SK-N-SH (cell line): Measurements from ENCODE around the gene RTN4. TPM values are rescaled to one million over a fixed set of nuclear protein-coding genes. Genes with fewer than 3 reads are reported as not detected.

Experiments used
- CTCF ChIA-PET: fragments of 300-600, 350-600 bp; formaldehyde crosslinking; extraction: SDS; loops from one replicate; lab custom pipeline; 2021; lab: Yijun Ruan, JAX
- POLR2A ChIA-PET: fragments of 350-600 bp; sonication (Branson Sonifier 250); formaldehyde crosslinking; extraction: SDS; loops from one replicate; lab custom pipeline; 2020; ENCODE audit warnings: antibody characterized with exemption, inconsistent platforms; lab: Yijun Ruan, JAX
- DNase-seq: peaks from one replicate; pipeline ENCODE4 v3.0.0; 2012
- H2AFZ ChIP-seq: fragments of 200-600 bp; sonication (generic); 2 replicates; pipeline ENCODE4 v1.8.1; 2016; ENCODE audit warnings: antibody characterized with exemption, mild to moderate bottlenecking, low read depth
- H3F3A ChIP-seq: fragments of 200-600 bp; sonication (generic); replicated peaks from 2 replicates; pipeline ENCODE3; 2016; ENCODE audit warnings: antibody characterized with exemption, mild to moderate bottlenecking; ENCODE audit not compliant: insufficient read depth
- H3K27ac ChIP-seq, 2 experiments: fragments of 200-500 bp in 1 of 2; fragments of 200-600 bp in 1 of 2; sonication (Bioruptor generic) in 1 of 2; sonication (generic), shearing (Covaris generic) in 1 of 2; 2 replicates each; pipeline versions ENCODE4 v1.5.1 to v1.6.1; 2014 to 2016; ENCODE audit warnings: low read depth in 2 of 2, inconsistent platforms in 1 of 2, low read length in 1 of 2, mild to moderate bottlenecking in 1 of 2, mixed read lengths in 1 of 2
- H3K27me3 ChIP-seq: fragments of 200-600 bp; sonication (generic), shearing (Covaris generic); 2 replicates; pipeline ENCODE4 v1.6.1; 2016; ENCODE audit warnings: mixed run types; ENCODE audit not compliant: insufficient read depth
- H3K36me3 ChIP-seq, 2 experiments: fragments of 200-500 bp in 1 of 2; fragments of 200-600 bp in 1 of 2; sonication (Bioruptor generic) in 1 of 2; sonication (generic) in 1 of 2; replicated peaks in 1 of 2; 2 replicates each; pipeline versions ENCODE3 to v1.5.1; 2014 to 2016; ENCODE audit warnings: low read length in 1 of 2, mild to moderate bottlenecking in 1 of 2; ENCODE audit not compliant: insufficient read depth in 2 of 2, control insufficient read depth in 1 of 2
- H3K4me1 ChIP-seq, 2 experiments: fragments of 200-500 bp in 1 of 2; fragments of 200-600 bp in 1 of 2; sonication (Bioruptor generic) in 1 of 2; sonication (generic), shearing (Covaris generic) in 1 of 2; 2 replicates each; pipeline versions ENCODE4 v1.5.1 to v1.6.1; 2014 to 2016; ENCODE audit warnings: low read depth in 1 of 2, low read length in 1 of 2, mixed run types in 1 of 2; ENCODE audit not compliant: insufficient read depth in 2 of 2, control insufficient read depth in 1 of 2
- H3K4me2 ChIP-seq: fragments of 200-600 bp; sonication (generic), shearing (Covaris generic); 2 replicates; pipeline ENCODE4 v1.6.1; 2017; ENCODE audit warnings: mixed run types
- H3K4me3 ChIP-seq, 2 experiments: fragments of 200-500 bp in 1 of 2; fragments of 200-600 bp in 1 of 2; sonication (Bioruptor generic) in 1 of 2; sonication (generic), shearing (Covaris generic) in 1 of 2; 2 replicates each; pipeline versions ENCODE4 v1.5.1 to v1.8.1; 2014 to 2016; ENCODE audit warnings: low read depth in 2 of 2, inconsistent platforms in 1 of 2, low read length in 1 of 2, mild to moderate bottlenecking in 1 of 2, mixed read lengths in 1 of 2, moderate library complexity in 1 of 2
- H3K79me2 ChIP-seq: fragments of 200-600 bp; sonication (generic); 2 replicates; pipeline ENCODE4 v1.8.1; 2017; ENCODE audit warnings: mild to moderate bottlenecking; ENCODE audit not compliant: insufficient read depth
- H3K9ac ChIP-seq: fragments of 200-600 bp; sonication (generic); 2 replicates; pipeline ENCODE4 v1.6.1; 2017; ENCODE audit warnings: mixed run types
- H3K9me2 ChIP-seq: fragments of 200-600 bp; sonication (generic); 2 replicates; pipeline ENCODE4 v1.6.1; 2017; ENCODE audit warnings: mixed run types
- H3K9me3 ChIP-seq: fragments of 200-600 bp; sonication (generic); 2 replicates; pipeline ENCODE4 v1.6.1; 2017; ENCODE audit warnings: mixed run types, mild to moderate bottlenecking, moderate library complexity
- H4K20me1 ChIP-seq: fragments of 200-600 bp; sonication (generic); 2 replicates; pipeline ENCODE4 v1.6.1; 2017; ENCODE audit warnings: mild to moderate bottlenecking, mixed run types; ENCODE audit not compliant: insufficient read depth
- CHD2 ChIP-seq: fragments of 150-350 bp; IDR thresholded peaks from 2 replicates; pipeline ENCODE4 v1.6.1; 2018; ENCODE audit warnings: low read length; ENCODE audit not compliant: partially characterized antibody
- EP300 ChIP-seq, 2 experiments: IDR thresholded peaks; 2 replicates each; pipeline versions ENCODE4 v1.4.0 to v1.6.1; 2012; ENCODE audit warnings: borderline replicate concordance in 1 of 2, low read depth in 1 of 2, low read length in 1 of 2
- FOXJ3 ChIP-seq: sonication (generic); formaldehyde crosslinking; IDR thresholded peaks from 2 replicates; pipeline ENCODE4 v1.5.1; 2020; ENCODE audit warnings: mild to moderate bottlenecking, missing genetic modification reagents
- GATA2 ChIP-seq: sonication (generic); formaldehyde crosslinking; IDR thresholded peaks from 2 replicates; pipeline ENCODE4 v1.5.0; 2020; ENCODE audit warnings: mild to moderate bottlenecking, missing genetic modification reagents
- RAD21 ChIP-seq: IDR thresholded peaks from 2 replicates; pipeline ENCODE4 v1.6.1; 2012; ENCODE audit warnings: mild to moderate bottlenecking, low read length
- RFX5 ChIP-seq: IDR thresholded peaks from 2 replicates; pipeline ENCODE4 v1.6.1; 2012; ENCODE audit warnings: mild to moderate bottlenecking, improper control_type of control experiment, low read length
- RXRA ChIP-seq: IDR thresholded peaks from 2 replicates; pipeline ENCODE4 v1.4.0; 2012; ENCODE audit warnings: low read depth, mild to moderate bottlenecking, borderline replicate concordance
- SIN3A ChIP-seq: IDR thresholded peaks from 2 replicates; pipeline ENCODE4 v1.6.1; 2012; ENCODE audit warnings: low read depth, mild to moderate bottlenecking, low read length, moderate library complexity, borderline replicate concordance
- TAF1 ChIP-seq: IDR thresholded peaks from 2 replicates; pipeline ENCODE4 v1.6.1; 2012; ENCODE audit warnings: low read depth, mild to moderate bottlenecking, low read length, moderate library complexity, borderline replicate concordance
- TEAD4 ChIP-seq: IDR thresholded peaks from 2 replicates; pipeline ENCODE4 v1.4.0; 2012; ENCODE audit warnings: mild to moderate bottlenecking, borderline replicate concordance; ENCODE audit not compliant: insufficient read depth
- WGBS: methylation state at CpG from one replicate; pipeline ENCODE4 v1.1.6; 2017; ENCODE audit warnings: low lambda C conversion rate; 5-methylcytosine and 5-hydroxymethylcytosine counted together
- polyA plus RNA-seq, 3 experiments: library from polyadenylated mRNA; depleted of rRNA; stranded (reverse); fragments of >200 nt; gene quantifications; 2 replicates each; pipeline ENCODE4 v1.2.3, GENCODE V29; 2012
- TF ChIP-seq, protein P1 (sequence below): fragments of 150-350 bp; IDR thresholded peaks from 2 replicates; pipeline ENCODE4 v1.6.1; 2016; ENCODE audit warnings: mild to moderate bottlenecking, low read depth, low read length
- TF ChIP-seq, protein P2 (sequence below): IDR thresholded peaks from 2 replicates; pipeline ENCODE4 v1.4.0; 2012; ENCODE audit warnings: low read depth
- TF ChIP-seq, protein P3 (sequence below): IDR thresholded peaks from 2 replicates; pipeline ENCODE4 v1.4.0; 2012; ENCODE audit warnings: low read depth, borderline replicate concordance
- TF ChIP-seq, protein P4 (sequence below): IDR thresholded peaks from 2 replicates; pipeline ENCODE4 v1.6.1; 2012; ENCODE audit warnings: mild to moderate bottlenecking, low read depth, low read length, moderate library complexity
- TF ChIP-seq, protein P5 (sequence below): fragments of 150-350 bp; IDR thresholded peaks from 2 replicates; pipeline ENCODE4 v1.6.1; 2017; ENCODE audit warnings: antibody characterized with exemption, low read length, low read depth, borderline replicate concordance

RTN4 gene
- polyA plus RNA-seq, 1 of the 3 experiments (the other 2 are of a cell fraction), result 315 TPM

DNA sequence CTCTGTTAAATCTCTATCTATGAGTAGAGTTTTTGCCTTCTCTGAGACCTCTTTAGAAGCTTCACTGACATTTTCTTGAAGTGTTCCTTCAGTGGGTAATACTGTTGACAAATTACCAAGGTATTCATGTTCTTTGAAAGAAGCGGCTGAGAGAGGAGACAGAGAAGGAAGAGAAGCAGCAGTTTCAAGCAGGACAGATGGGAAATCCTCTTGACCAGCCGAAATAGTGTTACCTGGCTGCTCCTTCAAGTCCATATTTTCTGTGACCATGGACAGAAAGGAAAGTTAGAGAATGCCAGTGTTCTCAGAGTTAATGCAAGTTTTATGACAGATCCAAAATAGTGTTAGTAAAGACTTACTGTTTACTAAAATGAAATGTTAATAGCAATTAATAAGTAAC, 23.0 kb downstream of the RTN4 start (continued):
- TF ChIP-seq, protein P1, sequence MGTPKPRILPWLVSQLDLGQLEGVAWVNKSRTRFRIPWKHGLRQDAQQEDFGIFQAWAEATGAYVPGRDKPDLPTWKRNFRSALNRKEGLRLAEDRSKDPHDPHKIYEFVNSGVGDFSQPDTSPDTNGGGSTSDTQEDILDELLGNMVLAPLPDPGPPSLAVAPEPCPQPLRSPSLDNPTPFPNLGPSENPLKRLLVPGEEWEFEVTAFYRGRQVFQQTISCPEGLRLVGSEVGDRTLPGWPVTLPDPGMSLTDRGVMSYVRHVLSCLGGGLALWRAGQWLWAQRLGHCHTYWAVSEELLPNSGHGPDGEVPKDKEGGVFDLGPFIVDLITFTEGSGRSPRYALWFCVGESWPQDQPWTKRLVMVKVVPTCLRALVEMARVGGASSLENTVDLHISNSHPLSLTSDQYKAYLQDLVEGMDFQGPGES, result no peak

DNA sequence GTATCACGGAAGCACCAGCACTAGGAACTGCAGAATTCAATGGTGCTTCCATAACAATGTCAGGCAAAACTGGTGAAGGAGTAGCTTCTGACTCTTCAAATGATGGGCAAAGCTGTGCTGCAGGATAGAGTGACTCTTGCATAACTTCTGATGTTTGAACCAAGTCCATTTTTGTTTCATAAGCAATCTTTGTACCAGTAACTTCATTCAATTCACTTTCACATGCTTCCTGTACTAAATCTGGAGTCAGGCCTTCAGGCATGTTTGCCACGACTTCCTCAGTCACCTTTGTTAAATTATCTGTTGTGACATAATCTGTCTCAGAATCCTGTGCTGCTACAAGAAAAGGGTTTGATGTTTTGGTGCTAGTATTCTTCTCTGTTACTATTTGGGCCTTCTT, 24.0 kb downstream of the RTN4 start:
- Histone ChIP-seq H3K27me3 (no peaks in the 10 kb centered on the region), H4K20me1 (peaks cover 100% of the 10 kb centered on the region), H3K4me1 (peaks cover 2 to 29% of the 10 kb centered on the region in 2 experiments; a peak in 3 of 4 replicates), H3K9me2 (no peaks in the 10 kb centered on the region), H3K4me3 (no peak overlapping the region), H3K27ac (no peak overlapping the region; a peak in 1 of 4 replicates), H3F3A (peaks cover 55% of the 10 kb centered on the region), H3K36me3 (peaks cover 34 to 60% of the 10 kb centered on the region in 2 experiments), H3K9ac (no peak overlapping the region), H2AFZ (no peak overlapping the region), H3K4me2 (no peak overlapping the region), H3K79me2 (peaks cover 100% of the 10 kb centered on the region), H3K9me3 (no peaks in the 10 kb centered on the region)
- no peak for TF ChIP-seq SIN3A
- no peak for TF ChIP-seq TAF1
- 64% methylated on average over 2 of the region's 2 CpGs for WGBS
- POLR2A ChIA-PET, result no interaction called here
- CTCF ChIA-PET, result interaction anchor here (0.9 to 2.4 kb wide), 5 partner anchors 10 to 142 kb away, joined by 3 to 10 read pairs (median 6); no protein-coding TSS in a partner anchor
- no peak for DNase-seq

DNA sequence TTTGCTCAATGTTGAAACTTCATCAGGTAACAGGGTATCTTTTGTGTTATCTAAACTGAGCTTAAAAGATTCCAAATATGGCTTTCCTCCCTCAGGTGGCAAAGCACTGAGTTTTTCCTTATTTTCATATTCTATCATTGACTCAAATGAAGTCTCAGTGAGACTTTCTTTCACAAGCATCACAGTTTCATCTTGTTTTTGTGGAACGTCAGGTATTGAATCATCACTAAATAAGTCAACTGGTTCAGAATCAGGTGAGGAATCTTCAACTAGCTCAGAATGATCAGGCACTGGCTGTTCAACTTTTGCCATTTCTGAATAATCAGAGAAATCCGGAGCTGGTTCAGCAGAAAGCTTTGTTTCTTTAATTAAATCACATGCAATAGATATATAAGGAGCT, 24.6 kb downstream of the RTN4 start:
- Histone ChIP-seq H3K4me3 (no peak overlapping the region), H2AFZ (no peak overlapping the region), H3K36me3 (peaks cover 34 to 64% of the 10 kb centered on the region in 2 experiments), H3K9ac (no peak overlapping the region), H3K27me3 (no peaks in the 10 kb centered on the region), H4K20me1 (peaks cover 100% of the 10 kb centered on the region), H3K4me1 (peaks cover 2 to 29% of the 10 kb centered on the region in 2 experiments; a peak in 3 of 4 replicates), H3K9me2 (no peaks in the 10 kb centered on the region), H3K9me3 (no peaks in the 10 kb centered on the region), H3F3A (peaks cover 60% of the 10 kb centered on the region), H3K27ac (no peak overlapping the region), H3K79me2 (peaks cover 100% of the 10 kb centered on the region), H3K4me2 (no peak overlapping the region; the same call in 1 of the 2 replicates)
- WGBS, result 85% methylated on average over 2 of the region's 2 CpGs
- CTCF ChIA-PET, result interaction anchor here (0.9 to 2.4 kb wide), 5 partner anchors 9 to 45 kb away, joined by 3 to 6 read pairs (median 3); no protein-coding TSS in a partner anchor
- TF ChIP-seq, protein P2, sequence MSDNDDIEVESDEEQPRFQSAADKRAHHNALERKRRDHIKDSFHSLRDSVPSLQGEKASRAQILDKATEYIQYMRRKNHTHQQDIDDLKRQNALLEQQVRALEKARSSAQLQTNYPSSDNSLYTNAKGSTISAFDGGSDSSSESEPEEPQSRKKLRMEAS, result no peak
- TF ChIP-seq, protein P3, sequence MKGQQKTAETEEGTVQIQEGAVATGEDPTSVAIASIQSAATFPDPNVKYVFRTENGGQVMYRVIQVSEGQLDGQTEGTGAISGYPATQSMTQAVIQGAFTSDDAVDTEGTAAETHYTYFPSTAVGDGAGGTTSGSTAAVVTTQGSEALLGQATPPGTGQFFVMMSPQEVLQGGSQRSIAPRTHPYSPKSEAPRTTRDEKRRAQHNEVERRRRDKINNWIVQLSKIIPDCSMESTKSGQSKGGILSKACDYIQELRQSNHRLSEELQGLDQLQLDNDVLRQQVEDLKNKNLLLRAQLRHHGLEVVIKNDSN, result no peak
- TF ChIP-seq, protein P4, sequence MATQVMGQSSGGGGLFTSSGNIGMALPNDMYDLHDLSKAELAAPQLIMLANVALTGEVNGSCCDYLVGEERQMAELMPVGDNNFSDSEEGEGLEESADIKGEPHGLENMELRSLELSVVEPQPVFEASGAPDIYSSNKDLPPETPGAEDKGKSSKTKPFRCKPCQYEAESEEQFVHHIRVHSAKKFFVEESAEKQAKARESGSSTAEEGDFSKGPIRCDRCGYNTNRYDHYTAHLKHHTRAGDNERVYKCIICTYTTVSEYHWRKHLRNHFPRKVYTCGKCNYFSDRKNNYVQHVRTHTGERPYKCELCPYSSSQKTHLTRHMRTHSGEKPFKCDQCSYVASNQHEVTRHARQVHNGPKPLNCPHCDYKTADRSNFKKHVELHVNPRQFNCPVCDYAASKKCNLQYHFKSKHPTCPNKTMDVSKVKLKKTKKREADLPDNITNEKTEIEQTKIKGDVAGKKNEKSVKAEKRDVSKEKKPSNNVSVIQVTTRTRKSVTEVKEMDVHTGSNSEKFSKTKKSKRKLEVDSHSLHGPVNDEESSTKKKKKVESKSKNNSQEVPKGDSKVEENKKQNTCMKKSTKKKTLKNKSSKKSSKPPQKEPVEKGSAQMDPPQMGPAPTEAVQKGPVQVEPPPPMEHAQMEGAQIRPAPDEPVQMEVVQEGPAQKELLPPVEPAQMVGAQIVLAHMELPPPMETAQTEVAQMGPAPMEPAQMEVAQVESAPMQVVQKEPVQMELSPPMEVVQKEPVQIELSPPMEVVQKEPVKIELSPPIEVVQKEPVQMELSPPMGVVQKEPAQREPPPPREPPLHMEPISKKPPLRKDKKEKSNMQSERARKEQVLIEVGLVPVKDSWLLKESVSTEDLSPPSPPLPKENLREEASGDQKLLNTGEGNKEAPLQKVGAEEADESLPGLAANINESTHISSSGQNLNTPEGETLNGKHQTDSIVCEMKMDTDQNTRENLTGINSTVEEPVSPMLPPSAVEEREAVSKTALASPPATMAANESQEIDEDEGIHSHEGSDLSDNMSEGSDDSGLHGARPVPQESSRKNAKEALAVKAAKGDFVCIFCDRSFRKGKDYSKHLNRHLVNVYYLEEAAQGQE, result no peak
- TF ChIP-seq RAD21, result no peak
- no peak for TF ChIP-seq TEAD4
- TF ChIP-seq, protein P5, sequence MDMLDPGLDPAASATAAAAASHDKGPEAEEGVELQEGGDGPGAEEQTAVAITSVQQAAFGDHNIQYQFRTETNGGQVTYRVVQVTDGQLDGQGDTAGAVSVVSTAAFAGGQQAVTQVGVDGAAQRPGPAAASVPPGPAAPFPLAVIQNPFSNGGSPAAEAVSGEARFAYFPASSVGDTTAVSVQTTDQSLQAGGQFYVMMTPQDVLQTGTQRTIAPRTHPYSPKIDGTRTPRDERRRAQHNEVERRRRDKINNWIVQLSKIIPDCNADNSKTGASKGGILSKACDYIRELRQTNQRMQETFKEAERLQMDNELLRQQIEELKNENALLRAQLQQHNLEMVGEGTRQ, result no peak
- TF ChIP-seq FOXJ3 (CRISPR knock-in tag), result no peak
- TF ChIP-seq CHD2, result no peak
- TF ChIP-seq RFX5, result no peak
- TF ChIP-seq RXRA, result no peak
- no peak for TF ChIP-seq EP300 (IDR thresholded peaks at IDR 0.05; ENCODE audit: borderline replicate concordance in 1 of 2, low read depth in 1 of 2, low read length in 1 of 2)
- no peak for TF ChIP-seq GATA2 (CRISPR knock-in tag)
- POLR2A ChIA-PET, result no interaction called here
- DNase-seq, result no peak
